ENCODE results near the gene OR2A2.

DNA sequence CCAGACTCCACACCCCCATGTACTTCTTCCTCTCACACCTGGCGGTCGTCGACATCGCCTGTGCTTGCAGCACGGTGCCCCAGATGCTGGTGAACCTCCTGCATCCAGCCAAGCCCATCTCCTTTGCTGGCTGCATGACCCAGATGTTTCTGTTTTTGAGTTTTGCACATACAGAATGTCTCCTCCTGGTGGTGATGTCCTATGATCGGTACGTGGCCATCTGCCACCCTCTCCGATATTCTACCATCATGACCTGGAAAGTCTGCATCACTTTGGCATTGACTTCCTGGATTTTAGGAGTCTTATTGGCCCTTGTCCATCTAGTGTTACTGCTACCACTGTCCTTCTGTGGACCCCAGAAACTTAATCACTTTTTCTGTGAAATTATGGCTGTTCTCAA, 35.0 kb upstream of the OR2A2 start:
- TF ChIP-seq EZH2 (IDR thresholded peaks at IDR 0.05; ENCODE audit: low read length), result no peak
- TF ChIP-seq, protein P1, sequence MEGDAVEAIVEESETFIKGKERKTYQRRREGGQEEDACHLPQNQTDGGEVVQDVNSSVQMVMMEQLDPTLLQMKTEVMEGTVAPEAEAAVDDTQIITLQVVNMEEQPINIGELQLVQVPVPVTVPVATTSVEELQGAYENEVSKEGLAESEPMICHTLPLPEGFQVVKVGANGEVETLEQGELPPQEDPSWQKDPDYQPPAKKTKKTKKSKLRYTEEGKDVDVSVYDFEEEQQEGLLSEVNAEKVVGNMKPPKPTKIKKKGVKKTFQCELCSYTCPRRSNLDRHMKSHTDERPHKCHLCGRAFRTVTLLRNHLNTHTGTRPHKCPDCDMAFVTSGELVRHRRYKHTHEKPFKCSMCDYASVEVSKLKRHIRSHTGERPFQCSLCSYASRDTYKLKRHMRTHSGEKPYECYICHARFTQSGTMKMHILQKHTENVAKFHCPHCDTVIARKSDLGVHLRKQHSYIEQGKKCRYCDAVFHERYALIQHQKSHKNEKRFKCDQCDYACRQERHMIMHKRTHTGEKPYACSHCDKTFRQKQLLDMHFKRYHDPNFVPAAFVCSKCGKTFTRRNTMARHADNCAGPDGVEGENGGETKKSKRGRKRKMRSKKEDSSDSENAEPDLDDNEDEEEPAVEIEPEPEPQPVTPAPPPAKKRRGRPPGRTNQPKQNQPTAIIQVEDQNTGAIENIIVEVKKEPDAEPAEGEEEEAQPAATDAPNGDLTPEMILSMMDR (optimal IDR thresholded peaks at IDR 0.05 in 1 of 3, IDR thresholded peaks at IDR 0.05 in 1 of 3, conservative IDR thresholded peaks at IDR 0.05 in 1 of 3; ENCODE audit: extremely low read depth in 1 of 3, insufficient read depth in 2 of 3, low read length in 3 of 3), result no peak

Measured in keratinocyte (primary cell).